ENCODE measurements around the gene NOL12. TPM values are rescaled to one million over a fixed set of nuclear protein-coding genes. Genes with fewer than 3 reads are reported as not detected.
A peak's percentile ranks its signal among the peaks of the same experiment; 100 is the strongest.

The NOL12 gene
- total and polyA plus RNA-seq, 2 experiments from 2014 or later = 34.2 to 38.3 TPM

- no peak for TF ChIP-seq CTCF (IDR thresholded peaks at IDR 0.05; ENCODE audit: low read depth, low read length)
- no peak overlapping the region for H3K27ac ChIP-seq
These were observed 10.0 kb upstream of the NOL12 start for GRCh38 chr22:37675930-37676735.

GRCh38 chr22:37676736-37677492 lies 9.2 kb upstream of the NOL12 start:
- DNase-seq (ENCODE audit: low read depth in 1 of 2, low spot score in 1 of 2) = peak; percentile 60 to 98

More at GRCh38 chr22:37675930-37676735, 10.0 kb upstream of the NOL12 start:
- peak in 1 of 2 donors; percentile 45 for DNase-seq (ENCODE audit: low read depth in 1 of 2, low spot score in 1 of 2)
- H3K27me3 ChIP-seq = no peaks in the 10 kb centered on the region
- peaks cover 3% of the 10 kb centered on the region for H3K4me1 ChIP-seq (ENCODE audit: low read depth)
- H3K4me3 ChIP-seq = no peak overlapping the region
- no peaks in the 10 kb centered on the region for H3K9me3 ChIP-seq (ENCODE audit: low read depth)
- no peaks in the 10 kb centered on the region for H3K36me3 ChIP-seq

GRCh38 chr22:37677493-37677974 lies 8.6 kb upstream of the NOL12 start:
- no peak overlapping the region for H3K27ac ChIP-seq

More at GRCh38 chr22:37676736-37677492, 9.2 kb upstream of the NOL12 start:
- Histone ChIP-seq H3K27ac (no peak overlapping the region), H3K9me3 (ENCODE audit: low read depth) (no peaks in the 10 kb centered on the region), H3K4me1 (ENCODE audit: low read depth) (peaks cover 3% of the 10 kb centered on the region), H3K36me3 (no peaks in the 10 kb centered on the region), H3K27me3 (no peaks in the 10 kb centered on the region), H3K4me3 (peak overlapping the region; percentile 35)
- no peak for TF ChIP-seq CTCF (IDR thresholded peaks at IDR 0.05; ENCODE audit: low read depth, low read length)

GRCh38 chr22:37678372-37678771 lies 7.8 kb upstream of the NOL12 start:
- Histone ChIP-seq H3K27ac (no peak overlapping the region), H3K27me3 (no peaks in the 10 kb centered on the region), H3K4me3 (no peak overlapping the region), H3K4me1 (ENCODE audit: low read depth) (peaks cover 3% of the 10 kb centered on the region), H3K9me3 (ENCODE audit: low read depth) (no peaks in the 10 kb centered on the region), H3K36me3 (no peaks in the 10 kb centered on the region)
- no peak for TF ChIP-seq CTCF (IDR thresholded peaks at IDR 0.05; ENCODE audit: low read depth, low read length)
- no peak for DNase-seq (ENCODE audit: low read depth in 1 of 2, low spot score in 1 of 2)

More at GRCh38 chr22:37677493-37677974, 8.6 kb upstream of the NOL12 start:
- Histone ChIP-seq H3K9me3 (ENCODE audit: low read depth) (no peaks in the 10 kb centered on the region), H3K4me1 (ENCODE audit: low read depth) (peaks cover 3% of the 10 kb centered on the region), H3K27me3 (no peaks in the 10 kb centered on the region), H3K36me3 (no peaks in the 10 kb centered on the region), H3K4me3 (peak overlapping the region; percentile 35)
- no peak for DNase-seq (ENCODE audit: low read depth in 1 of 2, low spot score in 1 of 2)
- no peak for TF ChIP-seq CTCF (IDR thresholded peaks at IDR 0.05; ENCODE audit: low read depth, low read length)

- no peak for TF ChIP-seq CTCF (IDR thresholded peaks at IDR 0.05; ENCODE audit: low read depth, low read length)
- Histone ChIP-seq H3K27ac (no peak overlapping the region), H3K36me3 (no peaks in the 10 kb centered on the region), H3K27me3 (no peaks in the 10 kb centered on the region), H3K9me3 (ENCODE audit: low read depth) (no peaks in the 10 kb centered on the region), H3K4me3 (no peak overlapping the region), H3K4me1 (ENCODE audit: low read depth) (peaks cover 3% of the 10 kb centered on the region)
- DNase-seq (ENCODE audit: low read depth in 1 of 2, low spot score in 1 of 2) = no peak
These were observed 6.5 kb upstream of the NOL12 start for GRCh38 chr22:37679670-37680069.
